Measurements from ENCODE around the gene SELENOI. TPM values are rescaled to one million over a fixed set of nuclear protein-coding genes. Genes with fewer than 3 reads are reported as not detected.

SELENOI gene
- total RNA-seq, 1 donor from 2014 or later: 14.5 TPM

DNA sequence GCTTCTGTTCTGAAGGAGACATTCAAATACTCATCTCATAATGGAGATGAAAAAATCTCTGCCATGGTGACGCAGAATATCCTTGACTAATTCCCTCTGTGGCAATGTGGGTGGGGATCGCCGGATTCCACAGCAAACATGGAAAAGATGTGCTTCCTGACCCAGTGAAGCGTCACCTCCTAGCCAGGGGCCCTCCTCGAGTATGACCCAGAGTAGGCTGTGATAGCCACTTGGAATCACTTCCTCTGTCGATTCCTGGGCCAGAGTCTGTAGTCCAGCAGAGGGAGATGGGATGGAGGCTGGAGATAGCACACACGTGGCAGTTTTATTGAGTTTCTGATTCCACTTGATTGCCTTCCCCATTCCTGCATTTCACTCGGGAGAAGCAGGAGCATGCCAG is 92.6 kb downstream of the SELENOI start:
- intact Hi-C loops (cut with micrococcal nuclease): no loop called here
- no peak for ATAC-seq

GRCh38 chr2:26438926-26439325 is 93.0 kb downstream of the SELENOI start:
- ATAC-seq (no peak), DNase-seq (no peak)
- intact Hi-C loops (cut with micrococcal nuclease): no loop called here

More for the DNA sequence above, 92.6 kb downstream of the SELENOI start:
- DNase-seq: no peak

DNA sequence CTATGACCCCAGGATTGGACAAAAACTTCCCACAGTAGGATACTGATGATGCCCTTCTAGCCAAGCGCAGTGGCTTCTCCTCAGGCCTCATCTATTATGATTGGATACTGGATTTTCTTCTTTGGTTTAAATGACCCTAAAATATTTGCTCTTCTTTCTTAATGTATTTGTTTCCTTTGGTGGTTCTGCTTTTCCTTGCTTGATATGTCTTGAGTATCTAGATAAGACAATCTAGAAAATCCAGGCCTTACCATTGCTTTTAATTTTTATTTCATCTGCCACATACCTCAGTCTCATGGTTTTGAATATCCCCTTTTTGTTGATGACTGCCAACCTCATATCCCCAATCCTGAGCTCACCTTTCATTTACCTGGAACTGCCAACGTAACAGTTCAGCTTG is 96.4 kb downstream of the SELENOI start:
- no peak for DNase-seq
- intact Hi-C loops (cut with micrococcal nuclease): no loop called here
- no peak for ATAC-seq

DNA sequence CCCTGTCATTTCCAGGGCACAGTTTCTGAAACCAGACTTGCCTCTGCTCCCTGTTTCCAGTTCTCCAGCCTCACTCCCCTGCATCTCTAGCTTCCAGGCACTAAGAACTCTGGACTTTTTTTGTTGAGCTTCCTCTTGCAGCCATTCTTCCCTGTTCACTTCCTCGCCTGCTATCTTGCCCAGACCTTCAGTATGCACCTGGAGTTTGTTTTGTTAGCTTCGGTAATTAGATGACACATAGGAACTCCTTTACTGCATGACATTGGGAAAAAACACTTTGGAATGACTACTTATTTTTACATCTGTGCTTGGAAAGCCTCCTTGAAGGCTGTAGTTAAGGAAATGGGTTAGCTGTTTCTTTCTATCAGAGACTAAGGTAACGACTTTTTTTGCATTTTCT is 96.8 kb downstream of the SELENOI start:
- DNase-seq (no peak), ATAC-seq (no peak)
- intact Hi-C loops (cut with micrococcal nuclease): no loop called here

DNA sequence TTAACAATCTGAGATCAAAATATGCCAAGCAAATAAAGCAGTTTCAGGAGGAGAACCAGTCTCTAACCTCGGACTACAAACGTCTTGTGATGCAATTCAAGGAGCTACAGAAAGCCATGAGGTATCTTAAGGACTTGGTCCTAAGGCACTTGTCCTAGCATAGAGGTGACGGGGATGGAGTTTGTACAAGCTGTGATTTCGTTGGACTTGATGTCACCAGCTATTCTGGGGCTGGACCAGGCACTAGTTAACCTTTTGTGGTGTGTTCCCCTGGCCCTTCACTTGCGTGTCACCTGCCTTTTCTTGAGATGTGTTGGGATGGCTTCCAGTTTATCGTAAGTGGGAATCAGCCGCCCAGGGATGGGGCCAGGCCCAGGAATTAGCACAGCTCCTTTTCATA is 98.3 kb downstream of the SELENOI start:
- DNase-seq (no peak), ATAC-seq (peak; percentile 93)
- intact Hi-C loops (cut with micrococcal nuclease): no loop called here

Other genes with a start within 250 kb of the SELENOI start
- 3.6 TPM for gene GAREM2, start 173.1 kb upstream of the SELENOI start, total RNA-seq
- 800 TPM for gene HADHA, start 101.5 kb upstream of the SELENOI start, total RNA-seq
- gene HADHB, start 101.2 kb upstream of the SELENOI start, total RNA-seq: 1,919 TPM
- gene ADGRF3, start 646 bp downstream of the SELENOI start, total RNA-seq: not detected
- gene DRC1, start 55.8 kb downstream of the SELENOI start, total RNA-seq: not detected
- gene OTOF, start 132.0 kb downstream of the SELENOI start, total RNA-seq: not detected

Data from left ventricle myocardium superior (tissue), 1 donor.